ENCODE results near the gene ANO10. TPM values are rescaled to one million over a fixed set of nuclear protein-coding genes. Genes with fewer than 3 reads are reported as not detected.

The ANO10 gene
- total and polyA plus RNA-seq, 2 donors (not counting 1 experiment from before 2014, with no cell fraction given), result 1.9 to 10.6 TPM

GRCh38 chr3:43644443-43644842 is 22.6 kb upstream of the ANO10 start:
- no peak for ATAC-seq (ENCODE audit: low read depth)
- intact Hi-C loops (cut with micrococcal nuclease), result no loop called here
- H3K79me2 ChIP-seq (ENCODE audit: control insufficient read depth, insufficient read depth, low read length), result no peaks in the 10 kb centered on the region
- DNase-seq, result no peak
- Mint-ChIP-seq H3K27ac (no peak overlapping the region), H3K4me1 (no peaks in the 10 kb centered on the region), H3K9me3 (ENCODE audit: insufficient read depth) (no peaks in the 10 kb centered on the region), H3K27me3 (peaks cover 11% of the 10 kb centered on the region), H3K4me3 (no peak overlapping the region)
- H3K4me3 ChIP-seq (ENCODE audit: control extremely low read depth in 1 of 5, extremely low read depth in 1 of 5, insufficient read depth in 1 of 5, low read depth in 2 of 5, low read length in 4 of 5), result no peak overlapping the region
- no peaks in the 10 kb centered on the region for H4K20me1 ChIP-seq (ENCODE audit: control insufficient read depth, insufficient read depth, low read length, poor library complexity, severe bottlenecking)
- H3K27ac ChIP-seq (ENCODE audit: low read length in 2 of 2), result no peak overlapping the region
- POLR2A ChIA-PET, result no interaction called here
- peaks cover 0 to 3% (median 1%) of the 10 kb centered on the region in 4 experiments for H3K27me3 ChIP-seq (replicated peaks in 1 of 4; ENCODE audit: control extremely low read depth in 1 of 4, control insufficient read depth in 3 of 4, insufficient read depth in 4 of 4, low read length in 3 of 4)
- H3K4me2 ChIP-seq (replicated peaks; ENCODE audit: low read depth, low read length, poor library complexity, severe bottlenecking), result no peak overlapping the region
- H3K36me3 ChIP-seq (replicated peaks in 1 of 2; ENCODE audit: control extremely low read depth in 1 of 2, control insufficient read depth in 1 of 2, extremely low read depth in 1 of 2, insufficient read depth in 2 of 2, low read length in 1 of 2), result no peaks in the 10 kb centered on the region
- H3K9me3 ChIP-seq (ENCODE audit: control extremely low read depth in 1 of 3, control insufficient read depth in 2 of 3, insufficient read depth in 1 of 3, low read length in 2 of 3), result no peaks in the 10 kb centered on the region
- CTCF ChIA-PET, result no interaction called here
- H3K4me1 ChIP-seq (ENCODE audit: control insufficient read depth in 2 of 2, insufficient read depth in 2 of 2, low read length in 2 of 2), result no peaks in the 10 kb centered on the region
- TF ChIP-seq CTCF (IDR thresholded peaks at IDR 0.05) (no peak), EZH2 (IDR thresholded peaks at IDR 0.05; ENCODE audit: borderline replicate concordance, insufficient read depth, low read depth, low read length, poor library complexity, severe bottlenecking) (no peak)
- no peak overlapping the region for H3K9ac ChIP-seq (ENCODE audit: low read length)
- H2AFZ ChIP-seq (ENCODE audit: insufficient read depth, low read depth, low read length, poor library complexity, severe bottlenecking), result no peak overlapping the region
- 100% methylated on average over 2 of the region's 2 CpGs for WGBS (ENCODE audit: insufficient coverage)

- Histone ChIP-seq H3K27me3 (replicated peaks in 1 of 4; ENCODE audit: control extremely low read depth in 1 of 4, control insufficient read depth in 3 of 4, insufficient read depth in 4 of 4, low read length in 3 of 4) (peaks cover 0 to 3% (median 0%) of the 10 kb centered on the region in 4 experiments), H3K4me3 (ENCODE audit: control extremely low read depth in 1 of 5, extremely low read depth in 1 of 5, insufficient read depth in 1 of 5, low read depth in 2 of 5, low read length in 4 of 5) (no peak overlapping the region), H3K79me2 (ENCODE audit: control insufficient read depth, insufficient read depth, low read length) (no peaks in the 10 kb centered on the region), H2AFZ (ENCODE audit: insufficient read depth, low read depth, low read length, poor library complexity, severe bottlenecking) (no peak overlapping the region), H4K20me1 (ENCODE audit: control insufficient read depth, insufficient read depth, low read length, poor library complexity, severe bottlenecking) (no peaks in the 10 kb centered on the region), H3K4me1 (ENCODE audit: control insufficient read depth in 2 of 2, insufficient read depth in 2 of 2, low read length in 2 of 2) (no peaks in the 10 kb centered on the region), H3K9me3 (ENCODE audit: control extremely low read depth in 1 of 3, control insufficient read depth in 2 of 3, insufficient read depth in 1 of 3, low read length in 2 of 3) (no peaks in the 10 kb centered on the region), H3K27ac (ENCODE audit: low read length in 2 of 2) (no peak overlapping the region), H3K9ac (ENCODE audit: low read length) (no peak overlapping the region), H3K36me3 (replicated peaks in 1 of 2; ENCODE audit: control extremely low read depth in 1 of 2, control insufficient read depth in 1 of 2, extremely low read depth in 1 of 2, insufficient read depth in 2 of 2, low read length in 1 of 2) (no peaks in the 10 kb centered on the region), H3K4me2 (replicated peaks; ENCODE audit: low read depth, low read length, poor library complexity, severe bottlenecking) (no peak overlapping the region)
- H3K27ac Mint-ChIP-seq, result no peak overlapping the region
- no peak overlapping the region for H3K4me3 Mint-ChIP-seq
- peaks cover 11% of the 10 kb centered on the region for H3K27me3 Mint-ChIP-seq
- ChIA-PET POLR2A (no interaction called here), CTCF (no interaction called here)
- no peaks in the 10 kb centered on the region for H3K9me3 Mint-ChIP-seq (ENCODE audit: insufficient read depth)
- intact Hi-C loops (cut with micrococcal nuclease), result no loop called here
- no CpG with 5 or more reads among the region's 4 CpGs for WGBS (ENCODE audit: insufficient coverage)
- H3K4me1 Mint-ChIP-seq, result no peaks in the 10 kb centered on the region
- ATAC-seq (ENCODE audit: low read depth) (no peak), DNase-seq (no peak)
- no peak for TF ChIP-seq EZH2 (IDR thresholded peaks at IDR 0.05; ENCODE audit: borderline replicate concordance, insufficient read depth, low read depth, low read length, poor library complexity, severe bottlenecking)
These were observed 19.7 kb upstream of the ANO10 start for GRCh38 chr3:43641306-43642114.

All from B cell (primary cell).